ENCODE measurements around the gene TMPRSS4. TPM values are rescaled to one million over a fixed set of nuclear protein-coding genes. Genes with fewer than 3 reads are reported as not detected.

Gene TMPRSS4
- total RNA-seq, 1 experiment from 2014 or later, result not detected

Other genes with a start within 250 kb of the TMPRSS4 start
- gene FXYD6, start 200.4 kb upstream of the TMPRSS4 start, total RNA-seq (2014; rRNA removed; shearing (Covaris generic)), result 0.87 and 1.1 TPM in 2 replicates
- gene TMPRSS13, start 147.7 kb upstream of the TMPRSS4 start, total RNA-seq (2014; rRNA removed; shearing (Covaris generic)), result not detected in 2 replicates
- gene IL10RA, start 90.7 kb upstream of the TMPRSS4 start, total RNA-seq (2014; rRNA removed; shearing (Covaris generic)), result not detected in 2 replicates
- not detected in 2 replicates for gene SMIM35, start 9.9 kb downstream of the TMPRSS4 start, total RNA-seq (2014; rRNA removed; shearing (Covaris generic))
- gene SCN4B, start 75.7 kb downstream of the TMPRSS4 start, total RNA-seq (2014; rRNA removed; shearing (Covaris generic)), result not detected in 2 replicates
- 0.03 TPM in 1 of 2 replicates, not detected in the other for gene SCN2B, start 99.6 kb downstream of the TMPRSS4 start, total RNA-seq (2014; rRNA removed; shearing (Covaris generic))
- gene JAML, start 147.9 kb downstream of the TMPRSS4 start, total RNA-seq (2014; rRNA removed; shearing (Covaris generic)), result not detected in 2 replicates
- gene MPZL3, start 175.3 kb downstream of the TMPRSS4 start, total RNA-seq (2014; rRNA removed; shearing (Covaris generic)), result 1.7 and 2.2 TPM in 2 replicates
- 2.6 and 5.6 TPM in 2 replicates for gene MPZL2, start 187.2 kb downstream of the TMPRSS4 start, total RNA-seq (2014; rRNA removed; shearing (Covaris generic))
- gene CD3E, start 227.7 kb downstream of the TMPRSS4 start, total RNA-seq (2014; rRNA removed; shearing (Covaris generic)), result 0.42 TPM in 1 of 2 replicates, not detected in the other

Measured in HT1080 (cell line).